Activated CD8-positive, alpha-beta memory T cell treated with anti-CD3 and anti-CD28 coated beads for 48 hours (primary cell): Measurements from ENCODE around the gene TAGLN3.
A peak's percentile ranks its signal among the peaks of the same experiment; 100 is the strongest.

Source experiments
- DNase-seq, 3 experiments: peaks; one replicate each; pipeline ENCODE4 v3.0.0-alpha.2; 2020; ENCODE audit warnings: low read depth in 2 of 3, low spot score in 2 of 3

TAGLN3 gene

DNA sequence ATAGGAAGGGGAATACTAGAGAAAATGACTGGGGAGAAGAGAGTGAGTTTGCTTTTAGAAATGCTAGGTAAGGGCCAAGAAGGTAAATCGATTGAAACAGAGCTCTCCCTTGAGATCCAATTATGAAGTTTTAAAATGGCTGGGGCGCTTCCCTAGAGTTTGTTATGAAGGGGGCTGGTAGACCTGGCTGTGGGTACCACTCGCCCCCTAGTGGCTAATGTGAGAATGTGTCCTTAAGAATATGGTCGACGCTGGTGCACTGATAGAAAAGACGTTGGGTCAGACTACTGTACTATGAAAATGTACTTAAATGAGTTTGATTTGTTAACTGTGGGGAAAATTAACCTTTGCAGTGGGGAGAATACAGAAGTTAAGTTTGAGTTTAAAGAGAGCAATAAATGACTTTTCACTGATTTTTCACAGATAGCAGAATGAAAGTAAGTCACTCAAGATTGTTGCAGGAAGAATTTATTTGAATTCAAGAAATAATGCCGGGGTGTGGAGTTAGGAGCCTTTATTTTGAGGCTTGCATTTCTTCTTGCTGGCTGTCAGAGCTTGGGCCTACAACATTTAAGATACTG, 45.0 kb downstream of the TAGLN3 start:
- DNase-seq: peak in 1 of 3 experiments; percentile 15

DNA sequence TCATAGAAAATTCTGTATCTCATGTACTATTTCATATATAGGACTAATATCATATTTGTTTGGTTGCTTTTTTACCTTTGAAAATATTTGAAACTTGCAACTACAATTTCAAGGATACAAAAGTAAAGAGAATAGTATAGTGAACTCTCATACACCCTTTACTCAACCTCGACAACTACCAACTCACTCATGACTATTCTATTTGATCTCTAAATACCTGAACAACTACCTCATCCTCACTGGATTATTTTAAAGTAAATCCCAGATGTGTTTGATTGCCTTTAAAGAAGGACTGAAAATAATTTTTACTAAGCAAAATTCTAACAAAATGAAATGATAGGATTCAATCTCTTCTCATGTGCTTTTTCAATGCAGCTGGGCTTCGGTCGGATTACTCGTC, 47.9 kb downstream of the TAGLN3 start:
- no peak for DNase-seq

DNA sequence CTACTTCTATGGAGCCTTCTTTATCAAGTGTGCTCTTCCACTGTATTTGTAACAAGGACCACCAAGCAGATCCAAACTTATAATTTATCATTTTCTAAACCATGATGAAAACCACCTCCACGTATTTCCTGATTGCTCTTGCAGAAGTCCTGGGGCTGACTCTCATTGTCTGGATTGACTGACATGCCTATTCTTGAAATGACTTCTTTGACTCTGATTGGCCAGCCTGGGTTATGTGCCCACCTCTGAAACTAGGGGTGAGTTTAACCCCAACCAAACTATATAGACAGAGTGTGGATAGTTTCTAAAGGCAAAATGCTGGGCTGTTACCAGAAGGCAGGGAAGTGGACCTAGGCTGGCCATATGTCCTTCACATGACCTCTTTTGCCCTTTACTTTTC, 48.5 kb downstream of the TAGLN3 start:
- no peak for DNase-seq

DNA sequence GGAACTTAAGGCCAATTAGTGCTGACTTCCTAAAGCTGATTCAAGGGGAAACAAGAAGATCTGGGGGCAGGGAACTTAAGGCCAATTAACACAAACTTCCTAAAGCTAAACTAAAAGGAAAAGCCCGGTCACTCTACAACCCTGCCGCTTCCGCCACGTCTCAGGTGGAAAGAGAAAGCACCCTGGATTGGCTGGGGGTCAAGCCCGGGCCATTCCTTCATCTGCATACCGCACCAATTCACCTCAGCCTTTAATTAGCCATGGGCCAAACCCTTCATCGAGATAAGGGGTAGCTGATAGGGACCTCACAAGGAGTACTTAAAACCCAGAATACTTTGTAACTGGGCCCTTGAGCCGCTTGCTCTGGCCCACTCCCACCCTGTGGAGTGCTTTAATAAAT, 50.2 kb downstream of the TAGLN3 start:
- no peak for DNase-seq

DNA sequence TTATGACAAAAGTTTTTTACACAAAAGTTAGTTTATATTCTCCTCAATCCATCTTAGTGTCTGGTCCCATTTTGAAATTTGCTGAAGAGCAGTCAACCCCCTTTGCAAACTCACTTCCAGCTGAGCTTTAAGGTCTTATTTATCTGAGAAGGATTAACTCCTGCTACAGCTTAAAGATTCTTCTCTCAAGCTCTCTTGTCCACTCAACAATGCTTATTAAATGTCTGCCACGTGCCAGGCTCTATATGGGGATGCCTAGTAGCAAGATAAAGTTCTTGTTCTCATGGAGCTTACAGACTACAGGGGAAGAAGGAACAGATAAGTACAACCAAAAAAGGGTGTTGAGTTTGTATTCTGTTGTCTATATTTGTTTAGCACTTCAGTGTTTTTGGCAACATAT, 54.5 kb downstream of the TAGLN3 start:
- no peak for DNase-seq

DNA sequence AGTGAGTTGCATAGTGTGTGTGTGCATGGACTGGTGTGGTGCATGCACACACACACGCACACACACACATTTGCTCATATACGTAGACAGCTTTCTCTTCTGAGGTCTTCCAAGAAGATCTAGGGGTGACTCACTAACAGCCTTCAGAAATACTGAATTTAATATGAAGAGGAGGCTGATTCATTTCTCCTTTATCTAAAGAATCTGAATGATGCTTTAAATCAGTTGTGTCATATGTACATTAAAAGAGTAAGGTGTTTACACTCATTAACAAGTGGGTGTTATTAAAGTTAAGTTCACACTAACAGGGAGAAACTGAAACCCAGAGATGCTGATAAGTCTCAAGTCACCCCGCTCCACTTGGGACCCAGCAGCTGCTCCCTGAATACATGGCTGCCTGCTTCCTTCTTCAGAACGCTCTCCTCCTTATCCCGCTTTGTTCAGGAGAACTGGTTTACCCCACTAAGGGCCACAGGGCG, 57.8 kb downstream of the TAGLN3 start:
- no peak for DNase-seq

DNA sequence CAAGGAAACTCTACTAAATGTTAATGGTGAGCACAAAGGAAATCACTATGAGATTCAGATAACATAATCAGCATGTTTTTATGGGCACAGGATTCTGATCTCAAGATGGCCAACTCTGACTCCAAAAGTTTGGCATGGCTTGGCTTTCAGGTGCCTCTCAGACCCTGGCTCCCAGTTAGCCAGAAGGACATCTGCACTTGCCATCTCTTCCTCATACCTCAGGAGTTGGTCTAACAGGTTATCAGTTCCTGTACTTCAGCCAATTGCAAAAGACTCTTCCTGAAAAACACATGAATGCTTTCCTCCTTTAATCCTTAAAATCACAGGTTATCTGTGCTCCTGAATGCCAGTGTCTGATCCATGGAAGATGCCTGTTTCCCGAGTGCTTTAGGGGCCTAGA, 60.8 kb downstream of the TAGLN3 start:
- no peak for DNase-seq

DNA sequence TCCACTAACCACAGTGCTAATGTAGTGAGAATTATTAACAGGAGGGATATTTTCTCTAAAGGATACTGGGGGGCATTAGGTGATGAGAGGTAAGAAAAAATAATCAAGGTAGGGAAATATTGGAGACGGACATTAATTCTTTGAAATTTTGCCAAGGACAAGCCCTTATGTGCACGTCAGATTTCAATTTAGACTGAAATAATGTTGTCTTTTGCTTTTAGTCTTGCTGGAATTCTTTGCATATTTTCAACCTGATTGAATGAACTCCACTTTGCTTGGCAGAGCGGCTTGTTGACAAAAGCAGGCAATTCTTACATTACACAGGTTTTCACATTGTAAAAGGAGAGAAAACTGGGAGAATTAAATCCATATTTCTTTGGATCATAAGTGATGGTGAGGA, 62.4 kb downstream of the TAGLN3 start:
- no peak for DNase-seq
